KMS-11 (cell line): ENCODE data around the gene LHFPL3.

ENCODE experiments used
- H2AFZ ChIP-seq: fragments of 200-600 bp; sonication (generic); 2 replicates; pipeline ENCODE4 v1.6.1; 2016; ENCODE audit warnings: antibody characterized with exemption, mixed run types, low read depth
- H3K27ac ChIP-seq: fragments of 200-600 bp; sonication (generic); 2 replicates; pipeline ENCODE4 v1.6.1; 2016; ENCODE audit warnings: mild to moderate bottlenecking, mixed run types
- H3K27me3 ChIP-seq: fragments of 200-600 bp; sonication (generic); 2 replicates; pipeline ENCODE4 v1.6.1; 2017; ENCODE audit warnings: mild to moderate bottlenecking, low read depth, mixed run types, moderate library complexity; ENCODE audit not compliant: insufficient read depth
- H3K36me3 ChIP-seq: fragments of 200-600 bp; sonication (generic); 2 replicates; pipeline ENCODE4 v1.6.1; 2017; ENCODE audit warnings: mild to moderate bottlenecking, mixed run types; ENCODE audit not compliant: insufficient read depth
- H3K4me1 ChIP-seq: fragments of 200-600 bp; sonication (generic); 2 replicates; pipeline ENCODE4 v1.6.1; 2016; ENCODE audit warnings: mild to moderate bottlenecking, low read depth, mixed run types; ENCODE audit not compliant: poor library complexity, severe bottlenecking
- H3K4me2 ChIP-seq: fragments of 200-600 bp; sonication (generic); 2 replicates; pipeline ENCODE4 v1.7.0; 2016; ENCODE audit warnings: mild to moderate bottlenecking, mixed run types
- H3K4me3 ChIP-seq: fragments of 200-600 bp; sonication (generic); IDR thresholded peaks from 2 replicates; pipeline ENCODE4 v1.6.1; 2017; ENCODE audit warnings: low read depth, low read length, mixed read lengths; ENCODE audit not compliant: insufficient read depth
- H3K79me2 ChIP-seq: fragments of 200-600 bp; sonication (generic); 2 replicates; pipeline ENCODE4 v1.6.1; 2016; ENCODE audit warnings: low read depth, mixed run types; ENCODE audit not compliant: insufficient read depth
- H3K9ac ChIP-seq: fragments of 200-600 bp; sonication (generic); 2 replicates; pipeline ENCODE4 v1.6.1; 2016; ENCODE audit warnings: mild to moderate bottlenecking, mixed run types
- H4K20me1 ChIP-seq: fragments of 200-600 bp; sonication (generic); 2 replicates; pipeline ENCODE4 v1.6.1; 2016; ENCODE audit warnings: mild to moderate bottlenecking, mixed run types; ENCODE audit not compliant: insufficient read depth
- CTCF ChIP-seq: fragments of 200-600 bp; sonication (generic); conservative IDR thresholded peaks from 2 replicates; pipeline ENCODE4 v1.6.1; 2017; ENCODE audit warnings: low read depth, mild to moderate bottlenecking, antibody characterized with exemption, low read length, moderate library complexity, mixed read lengths

LHFPL3 gene

GRCh38 chr7:104857458-104858425 is 529.3 kb downstream of the LHFPL3 start:
- Histone ChIP-seq H3K27me3 (no peaks in the 10 kb centered on the region), H3K4me2 (peak overlapping the region; percentile 23), H4K20me1 (no peaks in the 10 kb centered on the region), H3K4me3 (no peak overlapping the region), H3K79me2 (no peaks in the 10 kb centered on the region), H3K27ac (peak overlapping the region; percentile 10; the same call in 1 of the 2 replicates), H3K36me3 (no peaks in the 10 kb centered on the region), H2AFZ (peak overlapping the region; percentile 9; the same call in 1 of the 2 replicates), H3K9ac (no peak overlapping the region; the same call in 1 of the 2 replicates), H3K4me1 (peaks cover 22% of the 10 kb centered on the region)
- no peak for TF ChIP-seq CTCF

- TF ChIP-seq CTCF = no peak
- H3K4me3 ChIP-seq = no peak overlapping the region
- no peak overlapping the region for H3K4me2 ChIP-seq
- no peaks in the 10 kb centered on the region for H3K36me3 ChIP-seq
- H3K79me2 ChIP-seq = no peaks in the 10 kb centered on the region
- peaks cover 22% of the 10 kb centered on the region for H3K4me1 ChIP-seq
- no peaks in the 10 kb centered on the region for H3K27me3 ChIP-seq
- no peaks in the 10 kb centered on the region for H4K20me1 ChIP-seq
- H3K27ac ChIP-seq = no peak overlapping the region
- no peak overlapping the region for H3K9ac ChIP-seq
- H2AFZ ChIP-seq = no peak overlapping the region
Measured at GRCh38 chr7:104859754-104860426, 531.5 kb downstream of the LHFPL3 start.

GRCh38 chr7:104861729-104862390 is 533.5 kb downstream of the LHFPL3 start:
- no peak for TF ChIP-seq CTCF
- no peak overlapping the region for H2AFZ ChIP-seq
- H3K36me3 ChIP-seq = no peaks in the 10 kb centered on the region
- no peaks in the 10 kb centered on the region for H3K79me2 ChIP-seq
- no peaks in the 10 kb centered on the region for H4K20me1 ChIP-seq
- H3K9ac ChIP-seq = no peak overlapping the region
- peaks cover 22% of the 10 kb centered on the region for H3K4me1 ChIP-seq
- H3K27ac ChIP-seq = no peak overlapping the region
- no peak overlapping the region for H3K4me2 ChIP-seq
- H3K4me3 ChIP-seq = no peak overlapping the region
- H3K27me3 ChIP-seq = no peaks in the 10 kb centered on the region

- Histone ChIP-seq H3K79me2 (no peaks in the 10 kb centered on the region), H3K4me3 (no peak overlapping the region), H3K9ac (no peak overlapping the region), H4K20me1 (no peaks in the 10 kb centered on the region), H3K36me3 (no peaks in the 10 kb centered on the region), H3K27ac (no peak overlapping the region), H2AFZ (no peak overlapping the region), H3K27me3 (no peaks in the 10 kb centered on the region), H3K4me1 (peaks cover 14% of the 10 kb centered on the region), H3K4me2 (no peak overlapping the region)
- TF ChIP-seq CTCF = 0 out of 2 replicates have a peak, but pooled peaks have one; percentile 29
Measured at GRCh38 chr7:104862719-104863118, 534.3 kb downstream of the LHFPL3 start.
